Kidney tubule cell (primary cell): Measurements from ENCODE around the gene FNDC3B.
A peak's percentile ranks its signal among the peaks of the same experiment; 100 is the strongest.
"Not testable (repeated sequence)": the region's sequence is repeated elsewhere in the genome, so short reads cannot be mapped to it uniquely, and the experiment has no call there.

Source experiments
- DNase-seq: peaks from one replicate; pipeline ENCODE4 v3.0.0-alpha.2; 2018; ENCODE audit warnings: low spot score

Gene FNDC3B

DNA sequence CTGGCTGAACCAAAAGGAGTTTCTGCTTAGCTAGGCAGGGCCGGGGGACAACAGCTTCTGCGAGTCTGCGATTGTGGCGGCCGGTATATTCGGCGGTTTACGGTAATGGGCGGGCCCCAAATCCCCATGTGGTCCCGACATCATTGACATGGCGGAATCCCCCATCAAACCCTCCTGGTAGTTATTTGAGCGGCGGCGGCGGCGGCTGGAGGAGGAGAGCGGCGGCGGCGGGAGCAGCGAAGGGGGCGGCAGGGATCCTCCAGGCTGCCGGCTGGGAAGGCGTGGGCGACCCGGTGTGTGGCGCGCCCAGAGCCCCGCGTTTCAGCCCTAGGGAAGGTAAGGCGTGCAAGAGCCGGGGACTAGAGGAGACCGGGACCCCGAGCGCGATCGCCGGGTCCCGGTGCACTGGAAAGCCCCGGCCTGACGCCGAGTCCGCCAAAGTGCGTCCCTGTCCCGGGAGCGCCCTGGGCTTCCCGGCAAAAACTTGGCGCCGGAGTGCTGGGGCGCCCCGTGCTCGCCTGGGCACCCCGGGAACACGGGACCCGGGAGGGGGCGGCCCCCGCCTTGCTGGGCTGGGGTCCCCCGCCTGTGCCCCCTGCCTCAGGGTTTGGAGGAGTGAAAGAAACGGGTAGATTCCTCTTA, at the start of gene FNDC3B:
FNDC3B (plus strand) TSS at position 143 of the 642 bp plus-strand sequence. CDS start 72,902 bp downstream, outside the sequence.
- DNase-seq, result peak; percentile 96

DNA sequence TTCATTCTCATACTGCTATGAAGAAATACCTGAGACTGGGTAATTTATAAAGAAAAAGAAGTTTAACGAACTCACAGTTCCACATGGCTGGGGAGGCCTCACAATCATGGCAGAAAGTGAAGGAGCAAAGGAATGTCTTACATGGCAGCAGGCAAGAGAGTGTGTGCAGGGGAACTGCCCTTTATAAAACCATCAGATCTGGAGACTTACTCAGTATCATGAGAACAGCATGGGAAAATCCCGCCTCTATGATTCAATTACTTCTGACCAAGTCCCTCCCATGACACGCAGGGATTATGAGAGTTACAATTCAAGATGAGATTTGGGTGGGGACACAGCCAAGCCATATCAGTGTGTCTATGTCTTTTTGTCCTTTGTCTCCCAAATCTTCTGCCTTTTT, 49.1 kb upstream of the FNDC3B start:
- DNase-seq, result not testable (repeated sequence)

DNA sequence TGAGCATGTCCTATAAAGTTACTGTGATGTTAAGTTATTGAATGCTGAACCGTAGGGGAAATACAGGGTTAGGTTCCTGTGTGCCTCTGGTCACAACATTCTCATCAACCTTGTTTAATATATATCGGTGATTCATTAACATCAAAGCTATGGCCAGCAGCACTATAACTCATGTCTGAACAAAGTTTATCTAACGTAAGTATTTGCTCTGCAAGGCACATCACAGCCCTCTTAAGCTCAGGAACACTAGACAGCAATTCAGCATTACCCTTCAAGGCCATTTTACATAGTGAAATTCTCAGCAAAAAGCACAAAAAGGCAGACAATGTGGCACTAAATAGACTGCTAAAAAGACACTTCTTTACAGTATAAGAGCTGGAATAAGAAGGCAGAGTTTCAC, 48.2 kb upstream of the FNDC3B start:
- no peak for DNase-seq

DNA sequence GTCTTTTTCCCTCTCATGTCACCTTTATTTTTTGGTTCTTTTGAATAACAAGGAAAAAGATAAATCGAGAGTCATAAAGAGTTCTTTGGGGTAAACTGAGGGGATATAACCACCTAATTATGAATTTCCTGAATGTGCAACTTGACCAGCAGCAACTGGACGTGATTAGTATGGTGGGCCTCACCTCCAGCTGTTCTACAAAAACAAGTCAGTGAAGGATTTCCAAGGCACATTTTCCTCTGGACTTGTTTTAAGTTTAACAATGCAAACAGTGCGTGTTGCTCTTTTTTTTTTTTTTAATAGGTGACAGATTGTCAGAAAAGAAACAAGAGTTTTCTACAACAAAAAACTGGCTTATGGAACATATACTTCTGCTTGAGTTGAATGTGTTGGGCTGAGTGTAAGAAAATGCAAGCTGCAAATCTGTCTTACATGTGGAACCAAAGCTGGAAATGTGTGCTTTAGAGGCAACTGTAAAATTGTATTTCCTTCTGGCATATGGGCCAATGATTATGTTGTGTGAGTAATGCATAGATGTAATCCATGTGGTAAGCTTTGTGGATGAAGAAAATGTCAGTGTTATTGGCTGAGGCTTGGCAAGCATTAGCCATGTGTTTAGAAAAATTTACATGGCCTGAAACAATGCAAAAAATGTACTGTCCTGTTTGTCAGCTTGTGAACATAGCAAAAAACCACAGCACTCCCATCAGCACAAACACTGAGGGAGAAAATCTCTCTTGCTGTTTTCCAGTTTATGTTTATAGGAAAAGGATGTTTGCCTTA, 44.5 kb upstream of the FNDC3B start:
- DNase-seq, result peak; percentile 57

DNA sequence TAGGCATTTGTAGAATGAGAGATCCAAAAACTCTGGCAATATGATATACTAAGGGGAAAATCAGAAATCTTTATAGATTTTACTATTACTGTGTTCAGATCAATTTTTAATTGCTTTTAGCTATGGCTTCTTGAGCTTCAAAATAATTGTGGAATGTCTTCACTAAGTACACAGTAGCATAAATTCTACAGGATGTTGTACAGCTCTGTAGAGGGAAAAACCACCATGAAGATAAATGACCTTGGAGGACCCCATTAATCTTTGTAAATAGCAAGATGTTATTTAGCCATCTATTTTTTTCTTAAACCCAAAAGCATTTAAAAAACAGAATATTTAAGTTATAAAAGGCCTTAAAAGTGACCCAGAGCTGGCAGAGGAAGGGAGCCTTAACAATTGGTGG, 43.9 kb upstream of the FNDC3B start:
- no peak for DNase-seq

DNA sequence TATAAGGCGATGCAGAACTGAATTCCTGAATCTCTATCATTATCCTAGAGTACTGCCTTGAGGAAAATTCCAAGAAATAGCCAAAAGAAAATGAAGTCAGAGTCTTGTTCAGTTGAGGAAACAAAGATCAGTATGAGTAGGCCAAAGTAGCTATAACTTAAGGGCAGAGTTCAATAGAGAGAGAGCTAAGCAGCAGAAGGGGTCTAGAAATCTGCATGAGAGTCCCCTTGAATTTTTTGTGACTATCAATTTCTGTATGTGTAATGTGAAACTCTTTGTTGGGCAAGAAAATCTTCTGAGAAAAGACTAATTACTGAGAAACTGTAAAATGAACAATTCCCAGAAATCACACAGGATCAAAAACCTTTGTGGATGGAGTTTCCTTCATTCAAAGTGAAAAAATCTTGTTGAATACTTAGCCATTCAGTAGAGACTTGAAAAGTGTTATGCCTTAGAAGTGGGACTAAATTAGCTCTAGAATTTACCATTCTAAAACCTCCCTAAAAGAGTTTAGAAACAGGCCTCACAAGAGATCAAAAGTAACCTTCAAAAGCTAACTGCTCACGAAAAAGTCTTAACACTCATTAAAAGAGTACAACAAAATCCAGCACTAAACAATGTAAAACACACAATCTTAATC, 43.1 kb upstream of the FNDC3B start:
- no peak for DNase-seq

DNA sequence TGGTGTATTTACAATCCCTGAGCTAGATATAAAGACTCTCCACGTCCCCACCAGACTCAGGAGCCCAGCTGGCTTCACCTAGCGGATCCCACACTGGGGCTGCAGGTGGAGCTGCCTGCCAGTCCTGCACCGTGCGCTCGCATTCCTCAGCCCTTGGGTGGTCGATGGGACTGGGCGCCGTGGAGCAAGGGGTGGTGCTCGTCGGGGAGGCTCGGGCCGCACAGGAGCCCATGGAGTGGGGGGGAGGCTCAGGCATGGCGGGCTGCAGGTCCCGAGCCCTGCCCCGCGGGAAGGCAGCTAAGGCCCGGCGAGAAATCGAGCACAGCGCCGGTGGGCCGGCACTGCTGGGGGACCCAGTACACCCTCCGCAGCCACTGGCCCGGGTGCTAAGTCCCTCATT, 40.6 kb upstream of the FNDC3B start:
- DNase-seq, result not testable (repeated sequence)

DNA sequence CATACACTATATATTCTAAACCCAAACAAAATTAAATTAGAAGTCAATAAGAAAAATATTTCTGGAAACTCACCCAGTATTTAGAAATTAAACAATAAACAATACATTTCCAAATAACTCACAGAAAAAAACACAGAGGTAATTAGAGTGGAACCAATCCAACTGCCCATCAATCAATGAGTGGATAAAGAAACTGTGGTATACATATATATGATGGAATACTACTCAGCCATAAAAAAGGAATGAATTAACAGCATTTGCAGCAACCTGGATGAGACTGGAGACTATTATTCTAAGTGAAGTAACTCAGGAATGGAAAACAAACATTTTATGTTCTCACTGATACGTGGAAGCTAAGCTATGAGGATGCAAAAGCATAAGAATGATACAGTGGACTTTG, 37.8 kb upstream of the FNDC3B start:
- DNase-seq, result not testable (repeated sequence)

DNA sequence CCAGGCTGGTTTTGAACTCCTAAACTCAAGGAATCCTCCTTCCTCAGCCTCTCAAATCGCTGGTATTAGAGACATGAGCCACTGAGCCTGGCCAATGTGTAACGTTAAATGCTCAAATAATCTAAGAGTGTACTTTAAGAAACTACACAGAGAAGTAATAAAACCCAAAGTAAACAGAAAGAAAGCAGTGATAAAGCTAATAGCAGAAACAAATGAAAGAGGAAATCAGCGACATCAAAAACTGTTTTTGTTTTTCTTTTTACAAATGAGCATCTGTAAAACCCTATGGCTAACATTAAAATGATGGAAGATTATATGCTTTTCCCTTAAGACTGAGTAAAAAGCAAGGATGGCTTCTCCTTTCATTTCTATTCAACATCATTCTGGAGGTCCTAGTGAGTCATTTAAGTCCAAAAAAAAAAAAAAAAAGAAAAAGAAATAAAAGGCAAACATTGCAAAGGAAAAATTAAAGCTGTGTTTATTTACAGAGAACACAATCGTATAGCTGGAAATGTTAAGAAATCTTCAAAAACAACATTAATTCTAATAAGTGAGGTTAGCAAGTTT, 36.8 kb upstream of the FNDC3B start:
- no peak for DNase-seq

DNA sequence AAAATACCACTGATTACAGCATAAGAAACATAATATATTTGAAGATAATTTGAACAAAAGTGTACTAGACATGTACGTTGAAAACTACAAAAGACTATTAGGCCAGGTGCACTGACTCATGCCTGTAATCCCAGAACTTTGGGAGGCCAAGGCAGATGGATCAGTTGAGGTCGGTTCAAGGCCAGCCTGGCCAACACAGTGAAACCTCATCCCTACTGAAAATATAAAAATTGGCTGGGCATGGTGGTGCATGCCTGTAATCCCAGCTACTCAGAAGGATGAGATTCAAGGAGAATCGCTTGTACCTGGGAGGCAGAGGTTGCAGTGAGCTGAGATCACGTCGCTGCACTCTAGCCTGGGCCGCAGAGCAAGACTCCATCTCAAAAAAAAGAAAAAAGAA, 36.2 kb upstream of the FNDC3B start:
- DNase-seq, result no peak

DNA sequence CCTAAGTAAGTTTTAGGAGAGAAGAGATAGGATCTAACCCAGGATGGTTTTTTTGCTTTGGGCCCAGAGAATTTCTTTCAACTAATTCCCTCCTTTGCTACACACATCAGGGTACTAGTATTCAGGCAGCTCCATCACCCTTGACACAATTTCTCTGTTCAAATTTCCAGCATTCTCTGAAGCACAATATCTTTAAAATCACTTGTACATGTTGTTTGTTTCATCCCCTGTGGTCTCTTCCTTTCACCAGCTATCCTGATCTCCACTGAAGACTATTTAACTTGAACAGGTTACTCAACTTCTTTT, 32.4 kb upstream of the FNDC3B start:
- no peak for DNase-seq

DNA sequence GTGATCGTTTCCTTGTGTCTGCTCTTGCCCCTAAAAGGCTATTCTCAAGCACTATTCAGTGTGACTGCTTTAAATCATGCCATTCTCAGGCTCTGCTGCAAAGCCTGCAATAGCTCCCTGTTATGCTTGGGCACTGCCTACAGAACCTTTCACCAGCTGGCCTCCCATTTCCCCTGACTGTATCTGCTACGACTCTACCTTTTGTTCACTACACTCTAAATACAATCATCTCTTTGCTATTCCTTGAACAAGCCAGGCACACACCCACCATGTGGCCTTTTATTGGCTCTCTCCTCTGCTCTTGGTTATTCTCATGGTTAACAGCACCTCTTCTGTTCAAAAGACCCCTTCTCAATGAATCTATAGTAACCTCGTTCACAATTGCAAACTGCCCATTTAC, 29.6 kb upstream of the FNDC3B start:
- no peak for DNase-seq

DNA sequence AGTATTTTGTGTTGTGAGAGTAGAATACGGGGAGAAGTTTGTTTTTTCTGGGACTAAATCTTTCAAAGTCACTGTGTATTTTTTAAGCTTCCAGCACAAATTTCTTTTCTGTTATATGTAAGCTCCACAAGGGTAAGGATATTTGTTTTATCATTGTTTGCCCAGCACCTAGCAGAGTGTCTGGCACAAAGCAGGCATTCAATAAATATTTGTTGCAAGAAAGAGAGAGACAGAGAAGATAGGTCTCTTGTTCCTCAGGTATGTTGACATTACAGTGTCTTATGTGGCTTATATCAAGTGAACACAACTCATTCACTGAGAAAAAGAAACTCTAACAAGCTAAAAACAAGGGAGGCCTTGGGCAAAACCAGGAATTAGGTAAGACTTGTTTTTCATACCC, 26.6 kb upstream of the FNDC3B start:
- no peak for DNase-seq

DNA sequence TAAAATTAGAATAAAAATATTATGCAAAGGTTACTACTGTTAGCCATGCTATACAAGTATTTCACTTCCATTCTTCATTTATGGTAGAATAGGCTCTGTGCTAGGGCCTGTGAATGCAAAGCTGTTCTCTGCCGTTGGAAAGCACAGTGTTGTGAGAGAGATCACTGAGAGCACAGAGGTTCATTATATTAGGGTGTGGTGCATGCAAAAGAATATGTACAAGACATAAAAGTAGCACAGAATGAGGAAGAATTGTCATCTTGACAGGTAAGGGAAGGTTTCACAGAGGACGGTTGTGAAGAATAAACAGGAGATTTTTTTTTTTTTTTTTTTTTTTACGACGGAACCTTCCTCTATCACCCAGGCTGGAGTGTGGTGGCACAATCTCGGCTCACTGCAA, 25.2 kb upstream of the FNDC3B start:
- DNase-seq, result no peak

DNA sequence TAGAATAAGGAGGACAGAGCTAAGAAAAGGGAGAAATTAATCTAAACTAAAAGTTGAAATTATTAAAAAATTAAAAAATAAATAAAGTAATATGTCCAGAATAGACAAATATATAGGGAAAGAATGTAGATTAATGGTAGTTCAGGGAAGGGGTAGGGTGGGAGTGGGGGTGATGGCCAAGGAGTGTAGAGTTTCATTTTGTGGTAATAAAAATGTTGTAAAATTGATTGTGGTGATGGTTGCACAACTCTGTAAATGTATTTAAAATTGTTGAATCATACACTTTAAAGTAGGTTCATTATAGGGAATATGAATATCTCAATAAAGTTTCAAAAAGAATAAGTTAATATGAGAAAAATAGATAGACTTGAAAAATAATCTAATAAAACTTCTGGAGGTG, 21.0 kb upstream of the FNDC3B start:
- DNase-seq, result no peak

DNA sequence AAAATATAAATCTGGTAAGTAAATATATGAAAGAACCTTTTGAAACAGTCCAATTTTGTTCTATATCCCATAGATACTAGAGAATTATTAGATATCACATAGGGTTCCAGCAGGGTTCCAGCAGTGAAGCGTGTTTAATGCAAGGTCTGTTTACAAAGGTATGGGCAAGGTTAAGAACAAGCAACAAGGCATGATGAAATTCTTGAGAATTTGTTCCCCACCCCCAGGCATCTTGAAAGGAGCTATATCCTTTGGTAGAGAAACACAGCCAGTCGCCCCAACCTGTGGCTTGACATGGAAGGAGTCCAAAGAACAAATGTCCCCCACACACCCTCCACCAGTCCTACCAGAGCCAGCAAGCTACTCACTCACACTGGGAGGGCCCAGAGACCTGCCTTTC, 18.6 kb upstream of the FNDC3B start:
- DNase-seq, result no peak

DNA sequence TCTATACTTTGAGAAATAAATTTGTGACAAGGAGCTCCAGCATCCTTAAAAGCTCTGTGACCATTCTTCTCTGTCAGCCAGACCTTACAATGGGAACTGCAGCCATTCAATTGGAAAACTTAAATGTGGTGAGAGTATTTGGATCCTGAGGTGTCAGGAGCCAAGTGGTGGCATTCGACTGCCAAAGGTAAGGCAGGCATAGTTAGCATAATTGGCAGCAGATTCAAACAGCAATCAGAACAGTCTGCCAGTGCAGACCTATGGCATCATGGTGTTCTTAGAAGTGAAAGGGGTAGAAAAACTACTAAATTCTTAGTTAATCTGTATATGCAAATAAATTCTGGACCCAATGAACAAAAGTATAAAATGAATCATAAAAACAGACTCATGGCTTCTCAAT, 18.2 kb upstream of the FNDC3B start:
- DNase-seq, result no peak

DNA sequence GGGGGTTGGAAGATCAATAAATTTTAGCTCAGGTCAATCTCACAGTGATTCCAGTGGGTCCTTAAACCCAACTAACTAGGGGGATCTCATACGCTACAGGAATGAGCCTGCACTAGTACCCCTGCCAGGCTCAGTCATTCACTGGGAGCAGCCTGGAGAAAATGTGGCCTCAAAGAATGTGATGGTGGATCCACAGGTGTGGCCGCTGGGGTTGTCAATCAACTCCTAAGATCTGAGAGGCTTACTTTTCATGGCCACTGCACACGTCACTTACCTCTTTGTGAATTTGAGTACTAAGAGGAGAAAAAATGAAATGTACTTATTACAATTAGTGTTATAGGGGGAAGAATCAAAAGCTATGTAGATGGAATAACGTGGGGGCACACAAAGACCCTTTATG, 17.5 kb upstream of the FNDC3B start:
- DNase-seq, result no peak

DNA sequence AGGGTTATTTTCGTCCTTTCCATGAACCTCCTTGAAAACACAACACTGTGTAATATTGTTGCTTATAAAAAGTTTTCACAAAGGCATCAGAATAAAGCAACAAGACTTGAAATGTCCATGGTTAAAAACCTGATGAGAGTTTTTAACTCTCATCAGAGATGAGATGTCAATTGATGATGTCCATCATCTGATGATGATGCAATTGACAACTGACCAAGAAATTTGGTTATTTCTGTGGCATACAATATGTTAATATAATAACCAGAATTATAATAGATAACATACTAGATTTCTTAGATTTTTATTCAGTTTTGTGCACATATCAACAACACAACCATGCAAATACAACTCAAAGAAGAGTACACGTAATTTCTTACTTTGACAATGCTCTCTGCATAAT, 15.5 kb upstream of the FNDC3B start:
- DNase-seq, result no peak

DNA sequence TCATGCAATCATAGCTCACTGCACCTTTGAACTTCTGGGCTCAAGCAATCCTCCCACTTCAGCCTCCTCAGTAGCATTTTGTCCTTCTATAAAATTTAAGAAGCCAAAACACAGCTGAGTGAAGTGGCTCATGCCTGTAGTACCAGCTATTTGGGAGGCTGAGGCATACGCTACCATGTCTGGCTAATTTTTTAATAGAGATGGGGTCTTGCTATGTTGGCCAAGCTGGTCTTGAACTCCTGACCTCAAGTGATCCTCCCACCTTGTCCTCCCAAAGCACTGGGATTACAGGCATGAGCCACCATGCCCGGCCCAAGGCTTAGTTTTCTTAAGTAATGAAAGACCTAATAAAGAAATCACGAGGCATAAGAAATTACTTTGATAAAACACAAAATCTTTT, 14.7 kb upstream of the FNDC3B start:
- DNase-seq, result no peak

DNA sequence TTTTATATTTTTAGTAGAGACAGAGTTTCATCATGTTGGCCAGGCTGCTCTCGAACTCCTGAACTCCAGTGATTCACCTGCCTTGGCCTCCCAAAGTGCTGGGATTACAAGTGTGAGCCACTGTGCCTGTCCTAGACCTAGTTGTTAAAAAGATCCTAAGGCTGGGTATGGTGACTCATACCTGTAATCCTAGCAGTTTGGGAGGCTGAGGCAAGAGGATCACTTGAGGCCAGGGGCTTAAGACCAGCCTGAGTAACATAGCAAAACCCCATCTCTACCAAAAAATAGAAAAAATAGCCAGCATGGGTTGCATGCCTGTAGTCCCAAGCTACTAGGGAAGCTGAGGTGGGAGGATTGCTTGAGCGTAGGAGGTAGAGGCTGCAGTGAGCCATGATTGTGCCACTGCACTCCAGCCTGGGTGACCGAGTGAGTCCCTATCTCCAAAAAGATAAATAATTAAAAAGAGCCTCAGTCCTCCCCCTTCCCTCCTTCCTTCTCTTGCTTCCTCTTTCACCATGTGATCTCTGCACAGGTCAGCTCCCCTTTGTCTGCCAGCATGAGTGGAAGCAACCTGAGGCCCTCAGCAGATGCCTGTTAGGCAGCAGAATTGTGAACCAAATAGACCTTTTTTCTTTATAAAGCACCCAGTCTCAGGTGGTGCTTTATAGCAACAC, 9.8 kb upstream of the FNDC3B start:
- DNase-seq, result no peak

DNA sequence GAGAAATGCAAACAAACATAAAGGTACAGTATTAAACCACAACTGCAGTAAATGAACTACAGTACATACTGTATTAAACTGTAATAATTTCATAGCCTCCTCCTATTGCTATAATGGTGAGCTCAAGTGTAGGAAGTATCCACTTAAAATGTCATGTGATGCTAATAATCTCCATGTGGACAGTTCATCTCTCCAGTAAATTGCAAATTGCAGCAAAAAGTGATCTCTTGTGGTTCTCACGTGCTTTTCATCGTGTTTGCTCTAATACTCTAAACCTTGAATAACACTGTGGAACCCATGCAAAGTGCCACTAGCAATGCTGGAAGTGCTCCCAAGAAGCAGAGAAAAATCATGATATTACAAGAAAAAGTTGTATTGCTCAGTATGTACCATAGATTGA, 9.2 kb upstream of the FNDC3B start:
- DNase-seq, result no peak

DNA sequence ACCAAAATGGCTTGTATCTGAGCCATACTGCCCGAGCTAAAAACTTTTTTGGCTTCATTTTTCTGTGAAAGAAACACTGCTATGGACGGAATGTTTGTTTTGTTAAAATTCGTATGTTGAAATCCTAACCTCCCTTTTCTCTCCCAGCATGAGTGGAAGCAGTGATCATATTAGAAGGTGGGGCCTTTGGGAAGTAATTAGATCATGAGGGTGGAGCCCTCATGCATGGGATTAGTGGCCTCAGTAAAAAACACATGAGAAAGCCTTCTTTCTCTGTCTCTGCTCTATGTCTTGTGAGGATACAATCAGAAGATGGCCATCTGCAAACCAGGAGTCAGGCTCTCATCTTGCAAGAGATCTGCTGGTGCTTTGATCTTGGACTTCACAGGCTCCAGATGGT, 7.4 kb upstream of the FNDC3B start:
- no peak for DNase-seq
